ENCODE results near the gene LAMA3. TPM values are rescaled to one million over a fixed set of nuclear protein-coding genes. Genes with fewer than 3 reads are reported as not detected.

LAMA3 gene
- total RNA-seq, 1 donor = 8.3 TPM

DNA sequence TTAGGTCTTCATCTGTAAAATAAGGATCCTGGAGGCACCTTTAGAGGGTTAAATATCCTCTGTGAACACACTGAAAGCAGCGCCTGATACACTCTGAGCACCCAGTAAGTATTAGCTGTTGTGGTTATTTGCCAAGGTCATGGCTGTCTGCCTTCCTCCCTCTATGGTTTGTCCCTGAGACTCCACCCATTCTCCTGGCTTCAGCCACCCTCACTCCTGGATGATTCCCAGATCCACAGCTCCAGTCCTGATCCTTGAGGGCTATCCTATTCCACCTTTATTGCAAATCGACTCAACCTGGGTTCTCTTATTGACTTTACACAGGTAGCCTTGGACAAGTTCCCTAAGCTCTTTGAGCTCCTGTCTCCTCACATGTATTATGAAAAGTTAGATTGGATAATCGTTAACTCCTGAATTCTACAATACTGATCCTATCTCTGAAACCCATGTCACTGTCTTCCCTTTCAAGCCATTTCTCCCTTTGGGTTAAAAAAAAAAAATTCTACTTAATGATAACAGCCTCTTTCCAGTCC, 162.3 kb downstream of the LAMA3 start:
- no peaks in the 10 kb centered on the region for H3K4me1 ChIP-seq (ENCODE audit: insufficient read depth, low read length)
- H2AFZ ChIP-seq (ENCODE audit: low read length) = no peak overlapping the region
- H3K79me2 ChIP-seq (ENCODE audit: insufficient read depth, low read length) = no peaks in the 10 kb centered on the region
- no peak overlapping the region for H3K4me2 ChIP-seq (ENCODE audit: insufficient read depth, low read length)
- no peak overlapping the region for H3K27ac ChIP-seq (ENCODE audit: low read depth, low read length)
- TF ChIP-seq CTCF (IDR thresholded peaks at IDR 0.05; ENCODE audit: extremely low read depth, low read depth, low read length) = no peak
- H3K27me3 ChIP-seq (ENCODE audit: insufficient read depth, low read length) = no peaks in the 10 kb centered on the region
- no peak for DNase-seq (ENCODE audit: insufficient read length, low spot score, missing footprints)
- H4K20me1 ChIP-seq (ENCODE audit: insufficient read depth, low read length) = no peaks in the 10 kb centered on the region
- no peak overlapping the region for H3K4me3 ChIP-seq (ENCODE audit: insufficient read depth, low read length)
- H3K9me3 ChIP-seq (ENCODE audit: low read depth, low read length) = no peaks in the 10 kb centered on the region
- H3K36me3 ChIP-seq (ENCODE audit: insufficient read depth, low read length) = peaks cover 3% of the 10 kb centered on the region

- Histone ChIP-seq H3K4me1 (ENCODE audit: insufficient read depth, low read length) (no peaks in the 10 kb centered on the region), H3K27ac (ENCODE audit: low read depth, low read length) (no peak overlapping the region), H3K9me3 (ENCODE audit: low read depth, low read length) (no peaks in the 10 kb centered on the region), H3K79me2 (ENCODE audit: insufficient read depth, low read length) (no peaks in the 10 kb centered on the region), H3K27me3 (ENCODE audit: insufficient read depth, low read length) (no peaks in the 10 kb centered on the region), H3K4me3 (ENCODE audit: insufficient read depth, low read length) (no peak overlapping the region), H4K20me1 (ENCODE audit: insufficient read depth, low read length) (no peaks in the 10 kb centered on the region), H3K36me3 (ENCODE audit: insufficient read depth, low read length) (no peaks in the 10 kb centered on the region), H3K4me2 (ENCODE audit: insufficient read depth, low read length) (no peak overlapping the region), H2AFZ (ENCODE audit: low read length) (no peak overlapping the region)
- no peak for DNase-seq (ENCODE audit: insufficient read length, low spot score, missing footprints)
- no peak for TF ChIP-seq CTCF (IDR thresholded peaks at IDR 0.05; ENCODE audit: extremely low read depth, low read depth, low read length)
Measured at GRCh38 chr18:23852236-23853045, 163.2 kb downstream of the LAMA3 start.

DNA sequence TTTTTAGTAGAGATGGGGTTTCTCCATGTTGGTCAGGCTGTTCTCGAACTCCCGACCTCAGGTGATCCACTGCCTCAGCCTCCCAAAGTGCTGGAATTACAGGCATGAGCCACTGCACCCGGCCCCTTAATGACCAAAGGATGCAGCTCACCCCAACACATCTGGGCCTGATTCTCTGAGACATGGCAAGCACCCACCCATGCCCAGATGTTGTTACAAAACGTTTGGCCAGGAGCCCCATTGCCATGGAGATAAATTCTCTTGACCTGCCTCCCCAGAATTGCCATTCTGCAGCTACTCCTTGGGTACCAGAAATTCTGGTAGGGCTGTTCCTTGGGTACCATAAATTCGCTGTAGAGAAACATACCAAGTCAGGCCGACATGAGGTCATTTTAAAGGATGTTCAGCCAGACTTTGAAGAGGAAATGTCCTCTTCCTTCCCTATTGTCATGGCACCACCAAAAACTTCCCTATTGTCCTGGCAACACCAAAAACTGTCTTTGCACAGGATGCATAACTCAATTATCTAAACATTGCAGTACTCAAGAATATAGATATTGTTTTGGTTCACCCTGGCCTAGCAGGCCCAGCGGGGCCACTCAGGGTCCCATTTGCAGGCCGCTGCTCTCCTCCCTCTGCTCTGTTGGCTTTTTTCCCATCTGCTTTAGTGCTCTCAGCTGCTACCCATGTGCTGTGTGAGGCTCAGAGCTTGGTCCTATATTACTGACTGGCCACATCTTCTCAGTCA, 164.4 kb downstream of the LAMA3 start:
- Histone ChIP-seq H3K9me3 (ENCODE audit: low read depth, low read length) (no peaks in the 10 kb centered on the region), H4K20me1 (ENCODE audit: insufficient read depth, low read length) (no peaks in the 10 kb centered on the region), H2AFZ (ENCODE audit: low read length) (no peak overlapping the region), H3K4me2 (ENCODE audit: insufficient read depth, low read length) (no peak overlapping the region), H3K27ac (ENCODE audit: low read depth, low read length) (no peak overlapping the region), H3K4me3 (ENCODE audit: insufficient read depth, low read length) (no peak overlapping the region), H3K27me3 (ENCODE audit: insufficient read depth, low read length) (no peaks in the 10 kb centered on the region), H3K4me1 (ENCODE audit: insufficient read depth, low read length) (no peaks in the 10 kb centered on the region), H3K36me3 (ENCODE audit: insufficient read depth, low read length) (no peaks in the 10 kb centered on the region), H3K79me2 (ENCODE audit: insufficient read depth, low read length) (no peaks in the 10 kb centered on the region)
- DNase-seq (ENCODE audit: insufficient read length, low spot score, missing footprints) = no peak
- no peak for TF ChIP-seq CTCF (IDR thresholded peaks at IDR 0.05; ENCODE audit: extremely low read depth, low read depth, low read length)

GRCh38 chr18:23855721-23856120, 166.5 kb downstream of the LAMA3 start:
- no peak overlapping the region for H2AFZ ChIP-seq (ENCODE audit: low read length)
- H3K4me1 ChIP-seq (ENCODE audit: insufficient read depth, low read length) = peaks cover 3% of the 10 kb centered on the region
- H3K27ac ChIP-seq (ENCODE audit: low read depth, low read length) = no peak overlapping the region
- no peaks in the 10 kb centered on the region for H3K9me3 ChIP-seq (ENCODE audit: low read depth, low read length)
- H3K27me3 ChIP-seq (ENCODE audit: insufficient read depth, low read length) = no peaks in the 10 kb centered on the region
- no peaks in the 10 kb centered on the region for H3K79me2 ChIP-seq (ENCODE audit: insufficient read depth, low read length)
- H4K20me1 ChIP-seq (ENCODE audit: insufficient read depth, low read length) = no peaks in the 10 kb centered on the region
- no peak for DNase-seq (ENCODE audit: insufficient read length, low spot score, missing footprints)
- H3K4me2 ChIP-seq (ENCODE audit: insufficient read depth, low read length) = no peak overlapping the region
- TF ChIP-seq CTCF (IDR thresholded peaks at IDR 0.05; ENCODE audit: extremely low read depth, low read depth, low read length) = no peak
- no peaks in the 10 kb centered on the region for H3K36me3 ChIP-seq (ENCODE audit: insufficient read depth, low read length)
- H3K4me3 ChIP-seq (ENCODE audit: insufficient read depth, low read length) = no peak overlapping the region
